GM21786 (cell line): ENCODE measurements around the gene CHRND.
"Not testable (repeated sequence)": the region's sequence is repeated elsewhere in the genome, so short reads cannot be mapped to it uniquely, and the experiment has no call there.

Experiments
- ATAC-seq: cut with Tn5 transposase; IDR thresholded peaks from one replicate; pipeline ENCODE4 v1.9.1; 2021; ENCODE audit not compliant: unreplicated experiment

The CHRND gene

GRCh38 chr2:232524771-232525170 lies 1.2 kb upstream of the CHRND start:
- no peak for ATAC-seq

- no peak for ATAC-seq
Observed at GRCh38 chr2:232525199-232525598, 761 bp upstream of the CHRND start.

GRCh38 chr2:232526372-232526941 lies 497 bp downstream of the CHRND start:
- ATAC-seq, result no peak

DNA sequence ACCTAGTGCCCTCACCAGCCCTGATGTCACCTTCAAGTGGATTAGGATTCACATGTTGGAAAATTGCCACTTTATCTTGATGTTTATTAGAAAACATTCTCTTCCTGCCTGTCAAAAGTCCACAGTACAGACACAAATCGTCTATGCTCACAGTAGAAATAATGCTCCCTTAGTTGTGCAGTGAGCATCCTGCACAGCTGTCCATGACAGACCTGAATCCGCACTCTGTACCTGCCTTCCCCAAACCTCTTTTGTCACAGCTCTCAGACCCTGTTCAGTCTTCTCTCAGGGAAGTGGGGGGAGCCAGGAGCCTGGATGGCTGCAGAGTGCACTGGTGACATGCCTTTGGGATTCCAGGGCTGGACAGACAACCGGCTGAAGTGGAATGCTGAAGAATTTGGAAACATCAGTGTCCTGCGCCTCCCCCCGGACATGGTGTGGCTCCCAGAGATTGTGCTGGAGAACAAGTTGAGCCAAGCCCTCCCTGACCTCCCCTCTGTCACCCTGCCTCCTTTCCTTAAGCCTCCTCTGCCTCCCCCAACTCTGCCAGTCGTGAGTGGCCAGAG lies 2.0 kb downstream of the CHRND start:
- ATAC-seq, result no peak

- ATAC-seq, result no peak
Observed at GRCh38 chr2:232528746-232529460, 2.9 kb downstream of the CHRND start.

DNA sequence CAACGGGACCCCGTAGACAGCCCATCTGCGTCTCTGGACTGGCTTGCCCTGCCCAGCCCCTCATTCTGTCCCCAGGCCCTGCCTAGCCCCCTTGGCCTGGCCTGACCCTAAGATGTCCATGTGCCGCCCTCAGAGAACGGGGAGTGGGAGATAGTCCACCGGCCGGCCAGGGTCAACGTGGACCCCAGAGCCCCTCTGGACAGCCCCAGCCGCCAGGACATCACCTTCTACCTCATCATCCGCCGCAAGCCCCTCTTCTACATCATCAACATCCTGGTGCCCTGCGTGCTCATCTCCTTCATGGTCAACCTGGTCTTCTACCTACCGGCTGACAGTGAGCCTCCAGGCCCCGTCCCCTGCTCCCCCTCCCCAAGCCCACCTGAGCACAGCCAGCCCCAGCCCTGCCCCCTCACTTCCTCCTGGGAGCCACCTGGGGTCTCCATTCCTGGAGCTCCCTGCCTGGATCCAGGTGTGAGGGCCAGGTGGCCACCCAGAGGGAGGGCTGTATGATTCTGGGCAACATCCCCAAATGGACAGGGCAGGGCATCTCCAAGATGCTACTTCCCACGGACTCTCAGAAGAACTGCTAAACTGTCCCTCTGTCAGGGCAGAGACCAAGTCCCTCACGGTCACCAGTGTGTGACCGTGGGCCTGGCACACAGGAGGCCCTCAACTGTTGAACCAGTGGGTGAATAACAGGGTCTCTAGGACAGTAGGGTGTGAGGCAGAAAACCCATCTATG lies 4.0 kb downstream of the CHRND start:
- no peak for ATAC-seq

DNA sequence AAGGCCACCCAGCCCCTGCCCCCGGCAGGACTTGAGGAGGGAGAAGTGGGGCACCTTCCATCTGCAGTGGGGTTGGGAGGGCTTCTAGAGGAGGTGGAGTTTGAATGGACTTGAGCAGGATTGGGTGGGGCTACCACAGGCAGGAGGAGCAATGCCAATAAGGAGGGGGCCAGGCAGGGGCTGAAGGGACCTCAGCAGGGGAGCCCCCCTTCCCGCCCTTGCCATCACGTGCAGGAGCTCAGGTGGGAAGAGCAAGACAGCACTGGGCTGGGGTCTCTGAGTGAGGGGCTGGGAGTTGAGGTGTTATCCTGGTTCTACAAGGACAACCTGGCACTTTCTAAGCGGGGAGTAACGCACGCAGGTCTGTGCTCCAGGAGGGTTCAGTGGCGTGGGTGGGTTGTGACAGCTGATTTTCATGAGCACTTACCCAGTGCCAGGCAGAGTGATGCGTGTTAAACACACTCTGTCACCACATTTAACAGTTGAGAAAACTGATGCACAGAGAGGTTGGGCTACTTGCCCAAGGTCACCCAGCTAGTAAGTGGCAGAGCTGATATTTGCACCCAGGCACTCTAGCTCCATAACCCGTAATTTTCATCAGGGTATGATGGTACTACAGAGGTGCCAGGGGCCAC lies 4.8 kb downstream of the CHRND start:
- no peak for ATAC-seq

- ATAC-seq, result no peak
Observed at GRCh38 chr2:232532419-232532818, 6.5 kb downstream of the CHRND start.

- not testable (repeated sequence) for ATAC-seq
Observed at GRCh38 chr2:232532821-232533220, 6.9 kb downstream of the CHRND start.

DNA sequence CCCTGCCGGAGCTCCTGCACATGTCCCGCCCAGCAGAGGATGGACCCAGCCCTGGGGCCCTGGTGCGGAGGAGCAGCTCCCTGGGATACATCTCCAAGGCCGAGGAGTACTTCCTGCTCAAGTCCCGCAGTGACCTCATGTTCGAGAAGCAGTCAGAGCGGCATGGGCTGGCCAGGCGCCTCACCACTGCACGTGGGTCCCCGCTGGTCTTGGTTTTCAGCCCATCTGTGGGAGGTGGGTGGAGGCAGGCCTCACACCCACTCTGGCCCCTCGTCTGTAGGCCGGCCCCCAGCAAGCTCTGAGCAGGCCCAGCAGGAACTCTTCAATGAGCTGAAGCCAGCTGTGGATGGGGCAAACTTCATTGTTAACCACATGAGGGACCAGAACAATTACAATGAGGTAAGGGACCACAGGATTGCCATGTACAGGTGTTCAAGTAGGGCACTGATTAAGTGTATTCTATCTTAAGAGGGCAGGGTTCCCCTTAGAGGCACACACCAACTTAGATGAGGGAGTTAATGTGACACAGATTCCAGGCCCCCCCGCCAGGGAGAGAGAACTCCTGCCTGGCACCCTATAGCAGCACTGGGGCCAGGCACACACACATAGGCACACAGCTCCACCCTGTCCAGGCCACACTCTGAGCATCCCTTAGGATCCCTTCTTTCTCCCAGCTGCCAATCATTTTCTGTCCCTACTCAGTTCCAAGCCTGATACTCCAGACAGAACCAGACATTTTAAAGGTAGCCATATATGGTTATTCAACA lies 8.2 kb downstream of the CHRND start:
- ATAC-seq, result no peak

GRCh38 chr2:232534940-232535651 lies 9.1 kb downstream of the CHRND start:
- ATAC-seq, result no peak

DNA sequence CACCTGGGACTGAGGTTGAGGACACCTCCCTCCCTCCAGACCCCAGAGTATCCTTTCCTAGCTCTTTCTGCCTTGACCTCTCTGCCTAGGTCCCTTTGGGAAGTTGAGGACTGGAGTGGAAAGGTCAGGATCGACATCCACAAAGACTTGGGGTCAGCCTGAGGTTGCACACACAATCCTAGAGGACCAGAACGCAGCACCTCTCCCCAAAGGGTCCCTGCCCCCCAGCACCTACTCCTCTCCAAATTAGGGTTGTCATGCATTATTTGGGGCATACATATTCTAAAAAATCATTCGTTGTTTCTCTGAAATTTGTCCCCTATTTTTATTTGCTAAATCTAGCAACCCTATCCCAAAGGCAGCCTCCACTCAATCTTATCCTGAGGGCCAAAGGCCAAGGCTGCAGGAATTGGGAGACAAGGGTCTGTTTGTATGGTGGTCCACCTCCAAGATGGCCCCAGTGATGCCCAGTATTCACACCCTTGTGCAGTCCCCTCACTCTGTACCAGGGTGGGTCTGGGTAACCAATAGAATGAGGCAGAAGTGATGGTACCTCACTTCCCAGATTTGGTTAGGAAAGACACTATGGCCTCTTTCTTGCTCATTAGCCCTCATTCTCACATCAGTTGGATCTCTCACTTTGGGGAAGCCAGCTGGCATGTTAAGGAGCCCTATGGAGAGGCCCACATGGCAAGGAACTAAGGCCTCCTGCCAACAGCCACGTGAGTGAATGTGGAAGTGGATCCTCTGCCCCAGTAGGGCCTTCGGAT lies 10.0 kb downstream of the CHRND start:
- ATAC-seq, result no peak

GRCh38 chr2:232537079-232537478 lies 11.1 kb downstream of the CHRND start:
- ATAC-seq, result no peak

- no peak for ATAC-seq
Observed at GRCh38 chr2:232537499-232537898, 11.5 kb downstream of the CHRND start.

- no peak for ATAC-seq
Observed at GRCh38 chr2:232538671-232539070, 12.7 kb downstream of the CHRND start.

DNA sequence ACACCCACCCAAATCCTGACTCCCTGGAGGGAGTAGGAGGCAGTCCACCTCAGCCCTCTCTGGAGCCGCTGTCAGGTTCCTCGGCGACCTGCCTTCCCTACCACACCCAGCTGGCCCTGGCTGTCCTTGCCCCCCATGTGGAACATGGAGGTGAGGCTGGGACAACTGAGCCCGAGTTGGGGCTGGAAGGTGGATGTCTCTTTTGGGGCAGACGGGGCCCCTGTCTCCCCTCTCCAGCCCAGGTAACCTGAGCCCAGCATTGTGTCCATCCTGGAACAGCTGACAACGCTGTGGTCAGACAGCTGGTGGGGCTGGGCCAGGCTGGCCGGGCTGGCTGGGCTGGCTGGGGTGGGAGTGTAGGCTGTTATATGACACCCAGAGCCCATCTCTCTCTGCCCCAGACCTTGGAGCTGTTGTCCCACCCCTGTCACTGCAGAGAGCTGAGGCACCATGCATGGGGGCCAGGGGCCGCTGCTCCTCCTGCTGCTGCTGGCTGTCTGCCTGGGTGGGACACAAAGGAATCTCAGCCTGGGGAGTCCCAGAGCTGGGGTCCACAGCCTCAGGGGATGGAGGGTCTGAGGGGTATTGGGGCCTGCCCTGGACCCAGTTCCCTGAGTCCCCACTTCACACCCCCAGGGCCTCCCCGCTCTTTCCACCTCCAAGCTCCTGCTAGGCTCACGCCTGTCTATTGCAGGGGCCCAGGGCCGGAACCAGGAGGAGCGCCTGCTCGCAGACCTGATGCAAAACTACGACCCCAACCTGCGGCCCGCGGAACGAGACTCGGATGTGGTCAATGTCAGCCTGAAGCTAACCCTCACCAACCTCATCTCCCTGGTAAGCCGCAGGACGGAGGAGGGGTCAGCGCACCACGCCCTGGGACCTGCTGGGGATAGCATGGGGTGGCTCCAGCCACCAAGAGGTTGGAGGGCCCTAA lies 13.6 kb downstream of the CHRND start, which contains the start of gene CHRNG:
Gene CHRNG (plus strand): TSS at position 395 of the 934 bp plus-strand sequence. CDS start 56 bp downstream, at position 451.
- no peak for ATAC-seq

DNA sequence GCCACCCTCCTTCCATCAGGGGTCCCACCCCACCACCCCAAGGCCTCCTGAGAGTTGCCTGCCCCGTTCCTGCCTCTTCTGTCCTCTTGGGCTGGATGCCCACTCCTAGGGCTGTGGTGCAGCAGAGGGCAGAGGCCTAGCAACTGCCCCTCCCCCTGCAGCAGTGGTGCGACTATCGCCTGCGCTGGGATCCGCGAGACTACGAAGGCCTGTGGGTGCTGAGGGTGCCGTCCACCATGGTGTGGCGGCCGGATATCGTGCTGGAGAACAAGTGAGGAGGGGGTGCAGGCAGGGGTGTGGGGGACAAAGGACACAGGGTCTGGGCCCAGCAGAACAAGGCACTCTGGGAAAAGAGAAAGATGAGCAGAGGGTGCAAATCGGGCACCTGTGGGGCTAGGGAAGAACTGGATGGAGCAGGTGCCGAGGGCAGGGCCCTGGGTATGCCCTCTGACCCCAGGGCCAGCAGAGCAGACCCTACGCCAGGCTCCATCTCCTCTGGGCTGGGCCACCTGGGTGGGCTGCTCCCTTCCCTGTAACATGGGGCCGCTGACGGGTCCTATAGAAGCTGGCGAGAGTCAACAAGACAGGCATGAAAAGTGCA lies 14.6 kb downstream of the CHRND start:
- no peak for ATAC-seq
